ENCODE results near the gene SDK1. TPM values are rescaled to one million over a fixed set of nuclear protein-coding genes. Genes with fewer than 3 reads are reported as not detected.

The SDK1 gene
- total and polyA plus RNA-seq, 2 of the 8 experiments (the other 6 are each of a cell fraction or from before 2014, with no cell fraction given), result 3.3 to 7.2 TPM

- POLR2A ChIA-PET (ENCODE audit: partially characterized antibody), result interaction anchor here (0.7 kb wide), 1 partner anchor 14 kb away, joined by 3 read pairs; no protein-coding TSS in a partner anchor
Observed at GRCh38 chr7:3780525-3780924, 479.5 kb downstream of the SDK1 start.

More at GRCh38 chr7:3780525-3780924, 479.5 kb downstream of the SDK1 start:
- no peak overlapping the region for H2AK5ac ChIP-seq (ENCODE audit: low read depth, low read length)
- peaks cover 0 to 3% (median 0%) of the 10 kb centered on the region in 4 experiments; a peak in 1 of 7 replicates for H3K4me1 ChIP-seq (replicated peaks in 1 of 4; ENCODE audit: control insufficient read depth in 3 of 4, insufficient read depth in 4 of 4, low read length in 3 of 4)
- H3K4me2 ChIP-seq (ENCODE audit: insufficient read depth in 1 of 2, low read depth in 2 of 2, low read length in 2 of 2), result no peak overlapping the region
- no peak overlapping the region for H3K4ac ChIP-seq (replicated peaks; ENCODE audit: insufficient read length, low read depth, low read length)
- no peaks in the 10 kb centered on the region for H3K79me1 ChIP-seq (ENCODE audit: low read depth, low read length)
- H2BK5ac ChIP-seq (ENCODE audit: low read depth, low read length), result no peak overlapping the region
- H3K56ac ChIP-seq (replicated peaks; ENCODE audit: insufficient read length, low read depth, low read length), result no peak overlapping the region
- no peaks in the 10 kb centered on the region for H3K27me3 ChIP-seq (replicated peaks in 1 of 4; ENCODE audit: control insufficient read depth in 3 of 4, extremely low read depth in 1 of 4, insufficient read depth in 3 of 4, low read length in 3 of 4)
- DNase-seq (ENCODE audit: low read depth in 1 of 2, low spot score in 2 of 2) (no peak), FAIRE-seq (no peak)
- no peak overlapping the region for H3K23ac ChIP-seq (ENCODE audit: insufficient read length)
- no peak overlapping the region for H3K4me3 ChIP-seq (ENCODE audit: extremely low read depth in 1 of 4, insufficient read depth in 2 of 4, low read depth in 3 of 4, low read length in 4 of 4)
- H2BK120ac ChIP-seq (replicated peaks; ENCODE audit: low read depth, low read length), result no peak overlapping the region
- no peak overlapping the region for H2BK12ac ChIP-seq (ENCODE audit: low read depth, low read length)
- H3K27ac ChIP-seq (ENCODE audit: low read depth, low read length), result no peak overlapping the region
- H4K5ac ChIP-seq (ENCODE audit: insufficient read length, low read depth, low read length), result no peak overlapping the region
- H3K18ac ChIP-seq (ENCODE audit: extremely low read depth, low read length), result no peak overlapping the region
- TF ChIP-seq ATF3 (IDR thresholded peaks at IDR 0.05; ENCODE audit: insufficient read depth, low read depth, low read length) (no peak), TAF1 (IDR thresholded peaks at IDR 0.05; ENCODE audit: low read depth, low read length) (no peak), CBX5 (IDR thresholded peaks at IDR 0.05; ENCODE audit: low read depth, low read length) (no peak), RAD21 (IDR thresholded peaks at IDR 0.05 in 1 of 2, conservative IDR thresholded peaks at IDR 0.05 in 1 of 2; ENCODE audit: low read depth in 2 of 2, low read length in 2 of 2) (peak; percentile 68 to 76), CTCF (IDR thresholded peaks at IDR 0.05; ENCODE audit: control extremely low read depth in 1 of 3, insufficient read depth in 1 of 3, low read depth in 1 of 3, low read length in 3 of 3) (peak in 2 of 3 experiments; percentile 34 to 60; a peak in 3 of 4 replicates)
- H4K8ac ChIP-seq (ENCODE audit: extremely low read depth, insufficient read depth, low read length), result no peak overlapping the region
- H4K91ac ChIP-seq (replicated peaks; ENCODE audit: insufficient read length, low read length), result no peak overlapping the region
- H2BK20ac ChIP-seq (ENCODE audit: low read length), result no peak overlapping the region
- H3K14ac ChIP-seq (ENCODE audit: insufficient read length), result no peak overlapping the region
- H3K9me3 ChIP-seq (ENCODE audit: insufficient read depth in 2 of 2, low read depth in 1 of 2, low read length in 1 of 2), result peaks cover 0 to 5% of the 10 kb centered on the region in 2 experiments; a peak in 1 of 4 replicates
- no peak overlapping the region for H3K9ac ChIP-seq (replicated peaks in 1 of 4; ENCODE audit: extremely low read depth in 1 of 4, low read depth in 3 of 4, low read length in 3 of 4)
- CTCF ChIA-PET (ENCODE audit: partially characterized antibody), result interaction anchor here (0.6 to 1.2 kb wide), 4 partner anchors 13 to 1002 kb away, joined by 3 to 4 read pairs (median 4); no protein-coding TSS in a partner anchor
- no peaks in the 10 kb centered on the region for H3K79me2 ChIP-seq (ENCODE audit: control insufficient read depth in 1 of 2, insufficient read depth in 2 of 2, low read length in 2 of 2)
- no peaks in the 10 kb centered on the region for H3K23me2 ChIP-seq (ENCODE audit: low read depth, low read length)
- 82% methylated on average over 2 of the region's 2 CpGs; no CpG with 5 or more reads in 1 of the 2 experiments for WGBS, 2 experiments (ENCODE audit: extremely low coverage in 1 of 2, insufficient coverage in 1 of 2, insufficient read length in 1 of 2, insufficient replicate concordance in 2 of 2, low coverage in 1 of 2, low lambda C conversion rate in 2 of 2, missing lambda C conversion rate in 1 of 2)
- no peaks in the 10 kb centered on the region for H4K20me1 ChIP-seq (replicated peaks in 1 of 2; ENCODE audit: control insufficient read depth in 1 of 2, insufficient read depth in 2 of 2, low read length in 2 of 2)
- no peak overlapping the region for H2AFZ ChIP-seq (ENCODE audit: low read length)
- H3K36me3 ChIP-seq (ENCODE audit: control insufficient read depth in 2 of 4, insufficient read depth in 4 of 4, low read length in 3 of 4), result no peaks in the 10 kb centered on the region
- H2BK15ac ChIP-seq (ENCODE audit: low read length), result no peak overlapping the region
